T-helper 2 cell (primary cell): Measurements from ENCODE around the gene BMP5.
"Not testable (repeated sequence)": the region's sequence is repeated elsewhere in the genome, so short reads cannot be mapped to it uniquely, and the experiment has no call there.

Source experiments
- DNase-seq, 5 experiments: peaks; one replicate each; pipeline versions ENCODE4 v3.0.0 to v3.0.0-alpha.2; 2012 to 2022
- total RNA-seq, 2 donors: gene quantifications; one replicate each; lab custom pipeline; 2026; lab: John Stamatoyannopoulos, UW

BMP5 gene
- 0 to 0.20 reads per million in 2 donors for total RNA-seq

DNA sequence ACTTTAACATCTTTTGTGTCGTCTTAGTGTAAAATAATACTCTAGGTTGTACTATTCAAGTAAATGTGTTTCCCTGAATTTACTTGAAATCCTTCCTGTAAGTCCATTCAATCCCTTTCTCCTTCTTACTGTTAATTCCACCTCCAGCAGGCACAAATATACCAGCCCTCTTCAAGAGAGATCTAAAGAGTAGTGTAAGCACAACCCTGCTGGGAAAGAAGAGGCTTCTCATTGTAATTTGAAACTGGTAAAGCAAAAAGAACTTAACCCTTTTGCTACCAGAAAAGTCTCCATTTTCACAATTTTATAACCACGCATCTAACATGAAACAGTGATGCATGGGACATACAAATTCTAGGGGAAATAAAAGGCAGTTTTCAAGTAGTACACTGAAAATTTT, at the start of gene BMP5:
Gene BMP5 (minus strand): TSS at position 191 of the 400 bp plus-strand sequence. CDS start 725 bp downstream, outside the sequence.
- no peak for DNase-seq

DNA sequence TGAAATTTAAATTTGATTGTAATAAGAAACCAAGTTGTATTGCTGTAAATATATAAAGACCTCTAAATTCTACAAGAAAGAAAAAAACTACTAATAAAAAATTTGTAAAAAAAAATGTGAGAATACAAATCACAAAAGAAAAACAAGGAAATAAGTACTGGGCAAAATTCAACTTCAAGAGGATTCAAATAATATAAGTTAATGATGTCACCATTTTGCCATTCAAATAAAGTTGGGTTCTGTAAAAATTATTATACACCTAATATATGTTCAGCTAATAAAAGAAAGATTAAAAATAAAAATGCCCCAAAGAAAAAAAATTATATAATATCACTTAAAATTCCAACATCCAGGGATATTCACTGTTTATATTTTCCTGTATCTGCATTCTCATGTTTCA, 47.0 kb upstream of the BMP5 start:
- DNase-seq, result no peak

DNA sequence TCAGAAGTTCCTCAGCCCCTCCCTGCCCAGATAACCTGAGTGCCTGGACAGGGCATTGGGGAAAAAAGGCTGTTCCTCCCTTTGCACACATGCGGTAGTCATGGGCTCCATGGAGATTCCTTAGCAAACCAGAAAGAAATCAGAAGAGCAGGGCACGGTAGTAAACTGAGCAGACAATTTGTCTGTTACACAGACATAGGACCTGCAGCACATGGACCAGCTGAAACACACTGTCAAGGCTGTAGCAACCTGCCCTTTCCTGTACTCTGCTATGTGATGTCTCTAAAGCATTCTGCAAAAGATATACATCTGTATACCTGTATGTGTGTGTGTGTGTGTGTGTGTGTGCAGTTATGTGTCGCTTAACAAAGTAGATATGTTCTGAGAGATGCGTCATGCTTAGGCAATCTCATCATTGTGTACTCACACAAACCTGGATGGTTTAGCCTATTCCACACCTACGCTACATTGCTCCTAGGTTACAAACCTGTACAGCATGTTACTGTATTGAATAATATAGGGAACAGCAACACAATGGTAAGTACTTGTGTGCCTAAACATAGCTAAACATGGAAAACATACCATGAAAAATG, 44.4 kb upstream of the BMP5 start:
- DNase-seq, result no peak

DNA sequence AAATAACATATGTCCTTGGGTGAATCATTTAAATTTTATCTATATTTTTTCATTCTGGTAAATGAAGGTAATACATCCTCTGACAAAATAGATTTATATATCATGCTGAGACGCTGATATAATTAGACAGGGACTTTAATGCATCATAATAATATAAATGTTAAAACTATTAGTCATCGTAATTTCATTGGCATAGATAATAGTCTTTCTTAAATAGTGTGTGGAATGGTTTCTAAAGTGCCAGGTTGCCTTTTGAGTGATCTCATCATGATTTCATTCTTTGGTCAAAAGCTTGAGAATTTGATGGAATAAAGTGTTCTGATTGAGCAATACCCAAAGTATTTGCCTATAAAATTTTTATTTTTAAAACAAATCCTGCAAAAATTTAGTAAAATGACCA, 43.2 kb upstream of the BMP5 start:
- no peak for DNase-seq

DNA sequence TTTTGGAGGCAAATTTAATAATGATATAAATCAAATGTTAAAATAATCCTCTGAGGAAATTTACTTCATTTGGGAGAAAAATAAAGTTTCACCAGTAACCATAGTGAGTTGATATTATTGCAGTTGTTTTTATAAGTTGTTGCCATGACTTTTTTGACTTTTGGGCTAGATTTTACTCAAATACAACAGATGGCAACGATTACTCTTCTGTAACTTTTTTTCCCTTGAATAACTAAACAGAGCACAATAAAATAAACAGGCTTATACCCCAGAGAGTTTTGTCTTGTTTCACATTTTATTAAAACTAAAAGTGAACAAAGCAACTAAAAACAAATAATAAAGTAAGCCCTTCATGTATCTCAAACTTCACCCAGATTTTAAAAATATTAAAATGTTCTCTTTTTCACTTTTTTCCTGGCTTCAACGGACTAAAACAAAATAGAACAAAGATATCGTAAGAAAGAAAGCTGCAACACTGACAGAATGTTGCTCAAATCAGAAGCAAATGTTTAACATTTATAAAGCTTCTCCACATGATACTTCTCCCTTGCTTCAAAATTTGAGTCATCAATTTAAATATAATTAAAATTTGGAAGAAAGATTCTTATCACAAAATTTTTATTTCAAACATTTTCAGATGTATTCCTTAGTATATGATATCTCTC, 42.5 kb upstream of the BMP5 start:
- DNase-seq, result no peak

DNA sequence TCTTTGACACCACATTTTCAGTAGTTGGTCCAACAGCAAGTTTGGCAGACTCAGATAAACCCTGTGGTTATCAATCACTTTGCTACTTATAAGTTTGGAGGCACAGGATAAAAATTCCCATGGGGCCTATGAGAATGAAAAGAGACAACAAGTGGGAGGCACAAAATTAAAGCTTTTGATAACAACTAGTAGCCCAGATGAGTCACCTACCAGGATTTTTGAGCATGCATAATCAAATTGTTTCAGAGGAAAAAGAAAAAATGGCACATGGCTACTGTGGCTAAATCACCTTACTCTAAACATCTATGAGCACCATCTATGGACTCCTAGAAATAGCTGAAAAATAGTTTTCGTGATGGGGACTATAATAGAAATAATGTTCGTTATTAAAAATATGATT, 40.8 kb upstream of the BMP5 start:
- no peak for DNase-seq

DNA sequence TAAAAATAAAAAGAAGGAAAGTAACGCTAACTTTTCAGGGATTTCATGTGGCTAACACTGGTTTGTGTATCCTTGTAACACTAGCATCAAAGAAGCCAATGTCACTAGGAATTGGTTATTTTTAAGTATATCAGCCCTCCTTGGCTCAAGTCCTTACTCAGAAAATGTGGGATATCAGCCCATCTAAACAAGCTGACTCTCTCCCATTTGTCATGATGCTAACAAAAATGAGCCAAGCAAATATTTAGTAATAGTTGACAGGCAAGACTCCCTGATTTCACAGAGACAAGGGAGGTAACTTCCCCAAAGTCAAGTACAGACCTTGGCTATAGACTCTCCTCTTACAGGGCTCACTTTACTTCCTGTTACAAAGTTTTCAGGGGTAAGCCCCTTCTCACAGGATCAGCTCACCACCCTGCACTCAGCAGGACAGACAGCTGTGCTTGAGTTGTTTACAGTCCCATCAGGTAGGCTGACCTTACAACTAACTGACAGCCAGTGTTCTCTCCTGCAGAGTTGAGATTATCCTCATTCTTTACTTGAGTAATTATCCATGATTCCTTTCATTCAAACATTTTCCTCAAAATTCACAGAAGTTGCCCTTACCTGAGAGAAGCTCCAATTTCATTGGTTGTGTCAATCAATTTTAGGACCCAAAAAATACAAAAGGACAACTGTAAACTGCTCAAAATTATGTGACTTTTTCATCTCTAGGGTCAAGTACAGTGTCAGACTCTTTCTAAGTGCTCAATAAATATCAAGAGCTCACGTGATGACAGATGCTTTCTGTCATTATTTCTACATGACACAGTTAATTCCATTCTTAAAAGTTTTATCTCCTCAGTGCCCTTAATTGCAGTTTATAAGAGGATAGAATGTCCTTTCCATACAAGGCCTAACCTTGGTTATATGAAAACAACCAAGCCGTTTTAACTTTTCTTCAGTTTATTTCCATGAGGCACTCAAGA, 38.1 kb upstream of the BMP5 start:
- no peak for DNase-seq

DNA sequence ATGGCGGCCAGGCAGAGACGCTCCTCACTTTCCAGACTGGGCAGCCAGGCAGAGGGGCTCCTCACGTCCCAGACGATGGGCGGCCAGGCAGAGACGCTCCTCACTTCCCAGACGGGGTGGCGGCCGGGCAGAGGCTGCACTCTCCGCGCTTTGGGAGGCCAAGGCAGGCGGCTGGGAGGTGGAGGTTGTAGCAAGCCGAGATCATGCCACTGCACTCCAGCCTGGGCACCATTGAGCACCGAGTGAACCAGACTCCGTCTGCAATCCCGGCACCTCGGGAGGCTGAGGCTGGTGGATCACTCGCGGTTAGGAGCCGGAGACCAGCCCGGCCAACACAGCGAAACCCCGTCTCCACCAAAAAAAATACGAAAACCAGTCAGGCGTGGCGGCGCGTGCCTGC, 35.1 kb upstream of the BMP5 start:
- not testable (repeated sequence) for DNase-seq

DNA sequence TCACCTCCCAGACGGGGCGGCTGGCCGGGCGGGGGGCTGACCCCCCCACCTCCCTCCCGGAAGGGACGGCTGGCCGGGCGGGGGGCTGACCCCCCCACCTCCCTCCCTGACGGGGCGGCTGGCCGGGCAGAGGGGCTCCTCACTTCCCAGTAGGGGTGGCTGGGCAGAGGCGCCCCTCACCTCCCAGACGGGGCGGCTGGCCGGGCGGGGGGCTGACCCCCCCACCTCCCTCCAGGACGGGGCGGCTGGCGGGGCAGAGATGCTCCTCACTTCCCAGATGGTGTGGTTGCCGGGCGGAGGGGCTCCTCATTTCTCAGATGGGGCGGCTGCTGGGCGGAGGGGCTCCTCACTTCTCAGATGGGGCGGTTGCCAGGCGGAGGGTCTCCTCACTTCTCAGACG, 34.5 kb upstream of the BMP5 start:
- not testable (repeated sequence) for DNase-seq

DNA sequence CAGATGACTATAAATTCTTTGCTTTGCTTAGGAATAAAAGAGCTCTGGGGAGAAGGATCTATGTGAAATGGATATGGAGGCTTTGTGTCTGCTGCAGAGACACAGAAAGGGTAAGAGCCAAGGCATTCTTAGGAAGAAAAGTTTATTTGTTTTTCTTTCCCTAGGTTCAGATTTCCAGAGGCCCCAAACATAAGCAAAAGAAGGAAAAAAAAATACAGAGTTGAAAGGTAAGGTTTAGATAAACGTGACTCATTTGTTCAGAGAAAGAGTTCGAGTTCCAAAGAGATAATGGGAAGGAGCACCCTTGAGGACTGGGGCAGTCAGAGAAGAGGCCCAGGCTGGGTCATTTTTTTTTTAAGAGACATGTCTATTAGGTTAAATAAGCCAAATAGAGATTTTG, 27.4 kb upstream of the BMP5 start:
- no peak for DNase-seq

DNA sequence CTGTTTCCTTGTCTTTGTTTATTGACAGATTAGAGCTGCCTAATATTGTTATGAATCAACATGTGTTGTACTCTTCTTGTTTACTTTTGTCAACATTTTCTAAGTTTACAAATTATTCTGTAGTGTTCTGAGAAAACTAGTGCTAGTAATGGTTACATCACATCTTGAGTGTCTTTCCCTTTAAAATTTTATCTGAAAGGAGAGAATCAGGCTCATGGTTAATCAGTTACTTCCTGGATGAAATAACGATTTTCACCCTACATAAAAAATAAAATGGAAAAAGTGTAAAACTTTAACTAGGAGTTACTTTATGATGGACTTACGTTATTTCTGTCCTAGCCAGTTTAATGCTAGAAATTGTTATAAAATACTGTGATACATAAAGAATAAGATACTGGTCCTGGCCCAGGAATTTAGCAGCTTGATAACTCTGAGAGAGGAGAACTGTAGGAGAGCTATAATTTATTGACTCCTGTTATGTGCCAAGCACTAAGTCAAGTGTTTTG, 26.4 kb upstream of the BMP5 start:
- DNase-seq, result no peak

DNA sequence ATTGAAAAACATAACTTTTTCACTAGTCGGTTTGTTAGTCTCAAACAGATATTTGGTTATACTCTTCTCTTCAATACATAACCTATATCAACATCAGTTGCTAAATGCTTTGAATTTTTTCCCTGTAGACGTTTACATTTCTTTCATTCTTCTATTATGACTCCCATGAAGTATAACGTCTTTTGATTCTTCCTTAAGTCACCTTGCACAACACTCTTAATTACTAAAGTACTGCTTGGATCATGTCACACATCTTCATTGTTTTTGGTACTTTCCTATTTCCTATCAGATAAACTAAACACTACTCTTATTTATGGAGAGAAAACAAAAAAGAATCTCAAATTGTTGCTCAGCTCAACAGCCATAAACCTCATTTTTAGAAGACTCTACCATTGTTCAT, 23.0 kb upstream of the BMP5 start:
- DNase-seq, result no peak

DNA sequence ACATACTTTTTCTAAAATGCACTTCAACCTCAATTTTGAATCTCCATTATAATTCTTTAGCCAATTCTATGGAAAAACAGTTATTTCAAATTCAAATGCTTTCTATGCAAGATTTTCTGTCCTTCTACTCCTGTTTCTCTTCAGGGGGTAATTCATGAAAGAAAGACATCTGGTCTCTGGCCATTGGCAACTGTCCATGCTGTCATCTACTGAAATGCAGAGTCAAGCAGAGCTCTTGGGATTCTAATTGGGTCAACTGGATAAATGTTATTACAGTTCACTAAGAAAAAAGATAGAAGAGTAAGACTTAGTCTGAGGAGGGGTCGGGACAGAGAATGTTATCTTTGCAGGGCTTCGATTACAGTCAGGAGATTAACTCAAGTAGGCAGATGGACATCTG, 22.0 kb upstream of the BMP5 start:
- no peak for DNase-seq

DNA sequence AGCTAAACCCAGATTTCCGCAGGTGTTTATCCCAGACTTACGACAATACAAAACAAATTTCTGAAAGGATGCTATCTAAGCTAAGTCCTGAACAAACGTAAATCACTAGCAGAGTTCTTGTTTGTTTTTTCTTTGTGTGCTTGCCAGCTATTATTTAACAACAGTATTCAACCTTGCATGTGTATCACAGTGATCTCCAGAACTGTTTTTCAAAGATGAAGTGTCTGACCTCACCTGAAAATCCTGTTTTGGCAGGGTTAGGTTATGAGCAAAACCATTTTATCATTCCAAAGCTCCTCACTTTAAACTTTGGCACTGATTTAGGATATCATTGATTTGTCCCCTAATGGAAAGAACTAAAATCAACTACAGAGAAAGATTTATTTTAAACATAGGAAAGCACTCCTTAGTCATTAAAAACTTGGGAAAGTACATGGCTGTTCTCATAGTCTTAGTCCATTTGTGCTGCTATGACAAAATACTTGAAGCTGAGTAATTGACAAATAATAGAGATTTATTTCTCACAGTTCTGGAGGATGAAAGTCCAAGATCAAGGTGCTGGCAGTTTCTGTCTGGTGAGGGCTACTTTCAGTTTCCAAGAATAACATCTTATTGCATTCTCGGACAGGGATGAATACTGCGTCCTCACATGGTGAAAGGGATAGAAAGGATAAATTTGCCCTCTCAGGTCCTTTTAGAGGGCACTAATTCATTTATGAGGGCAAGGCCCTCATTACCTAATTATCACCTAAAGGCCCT, 20.8 kb upstream of the BMP5 start:
- no peak for DNase-seq

DNA sequence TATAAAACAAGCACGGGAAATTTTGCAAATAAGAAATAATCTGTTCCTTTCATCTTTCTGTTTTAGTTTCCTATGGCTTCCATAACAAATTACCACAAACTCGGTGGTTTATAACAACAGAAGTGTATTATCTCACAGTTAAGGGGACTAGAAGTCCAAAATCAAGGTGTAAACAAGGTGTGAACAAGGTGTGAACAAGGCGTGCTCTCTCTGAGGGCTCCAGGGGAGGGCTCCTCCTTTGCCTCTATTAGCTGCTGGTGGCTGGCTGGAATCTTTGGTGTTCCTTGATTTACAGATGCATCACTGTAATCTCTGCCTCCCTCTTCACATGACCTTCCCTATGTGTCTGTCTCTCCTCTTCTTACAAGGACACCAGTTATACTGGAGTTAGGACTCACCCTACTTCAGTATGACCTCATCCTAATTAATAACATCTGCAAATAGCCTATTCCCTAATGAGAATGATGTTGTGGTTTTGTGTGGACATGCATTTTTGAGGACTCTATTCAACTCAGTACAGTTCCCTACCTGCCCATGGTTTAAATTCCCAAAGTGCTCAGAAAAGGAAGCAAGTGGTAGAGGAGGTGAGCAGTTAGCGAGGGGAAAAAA, 17.5 kb upstream of the BMP5 start:
- DNase-seq, result no peak

DNA sequence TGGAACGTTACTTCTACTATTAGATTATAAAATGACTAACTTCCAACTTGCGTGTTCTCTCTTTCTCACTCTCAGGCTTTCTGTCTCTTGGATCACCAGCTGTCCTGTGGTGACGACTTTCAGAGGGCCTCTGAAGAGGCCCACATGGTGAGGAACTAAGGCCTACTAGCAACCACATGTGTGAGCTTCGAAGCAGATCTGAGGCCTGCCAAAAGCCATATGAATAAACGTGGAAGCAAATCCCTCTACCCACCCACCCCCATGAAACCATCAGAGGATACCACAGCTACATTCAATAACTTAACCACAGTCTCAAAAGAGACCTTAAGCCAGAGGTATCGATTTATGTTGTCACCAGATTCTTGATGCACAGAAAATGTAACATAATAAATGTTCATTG, 13.5 kb upstream of the BMP5 start:
- no peak for DNase-seq

DNA sequence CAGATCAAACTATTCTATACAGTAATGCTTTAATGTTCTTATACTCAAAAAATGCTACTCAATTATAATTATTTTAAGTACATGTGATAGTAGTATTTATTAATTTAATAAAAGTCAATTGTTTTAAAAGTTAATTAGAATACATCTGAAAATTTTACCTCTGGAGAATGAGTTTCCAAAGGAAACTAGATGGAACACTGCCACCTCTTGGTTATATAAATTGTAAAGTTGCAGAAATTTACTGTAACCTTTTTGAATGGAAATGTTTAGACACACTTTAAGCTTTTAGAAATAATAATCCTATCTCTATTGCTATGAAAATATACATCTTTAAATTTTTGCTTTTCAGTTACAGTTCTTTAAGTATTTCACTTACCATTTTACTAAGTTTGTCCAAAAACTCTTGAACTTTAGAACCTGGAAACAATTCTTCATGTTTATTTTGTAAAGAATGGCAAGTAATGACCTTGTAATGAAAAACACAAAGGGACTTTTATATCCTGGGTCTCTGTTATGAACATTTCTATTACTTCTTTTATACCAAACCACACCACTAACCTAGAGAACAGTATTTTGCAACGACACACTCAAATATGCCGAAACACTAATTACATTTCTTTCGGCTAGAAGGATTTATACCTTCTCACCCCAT, 10.9 kb upstream of the BMP5 start:
- DNase-seq, result no peak

DNA sequence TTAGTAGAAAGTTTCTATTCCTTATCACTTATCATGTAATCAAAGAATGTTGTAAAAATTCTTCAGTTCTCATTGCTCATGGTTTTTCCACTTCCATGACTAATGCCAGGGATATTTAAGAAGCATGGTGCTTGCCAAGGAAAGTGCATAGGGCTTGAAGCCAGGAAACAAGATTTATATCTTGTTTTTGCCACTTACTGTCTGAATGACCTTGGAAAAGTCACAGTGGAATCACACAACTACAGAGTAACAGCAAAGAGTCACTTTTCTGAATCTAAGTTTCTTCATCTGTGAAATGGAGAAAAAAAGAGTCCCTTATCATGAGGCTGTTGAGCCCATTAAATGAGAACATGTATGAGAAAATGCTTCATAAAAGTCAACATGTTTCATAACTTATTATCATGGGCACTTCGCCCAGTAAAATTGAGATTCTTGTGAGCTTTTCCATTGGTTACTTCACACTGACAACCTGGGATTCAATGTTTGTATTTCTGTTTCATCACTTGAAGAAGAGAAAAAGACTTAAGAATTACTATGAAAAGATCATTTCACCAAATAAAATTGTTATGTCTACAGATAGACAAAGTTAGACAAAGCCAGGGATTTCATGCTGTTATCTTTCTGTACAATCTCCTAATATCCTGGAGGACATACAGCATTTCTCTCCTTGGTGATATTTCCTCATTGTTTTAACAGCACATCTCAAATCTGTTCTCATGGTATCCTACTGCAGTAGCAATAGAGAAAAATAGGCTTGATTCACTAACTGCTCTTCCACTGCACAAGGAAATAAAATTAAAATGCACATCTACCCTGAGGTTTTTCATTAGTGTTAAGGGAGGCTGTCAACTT, 7.6 kb upstream of the BMP5 start:
- no peak for DNase-seq

DNA sequence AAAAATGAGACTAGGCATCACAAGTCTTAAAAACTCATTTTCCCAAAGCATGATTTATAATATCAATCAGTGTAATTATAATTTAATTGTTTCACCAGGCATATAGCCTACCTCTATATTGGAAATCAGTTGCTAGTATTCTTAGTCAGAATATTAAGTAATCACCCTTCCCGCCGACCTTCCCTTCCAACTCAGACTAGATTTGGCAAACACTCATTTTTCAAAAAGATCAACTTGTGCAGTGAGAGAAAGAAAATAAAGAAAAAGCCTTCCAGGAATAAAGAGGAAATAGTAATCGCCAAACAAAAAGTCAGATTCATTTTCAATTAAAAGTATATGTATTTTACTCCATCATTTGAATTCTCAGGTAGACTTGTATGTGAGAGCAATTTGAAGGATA, 1.9 kb upstream of the BMP5 start:
- DNase-seq, result no peak

DNA sequence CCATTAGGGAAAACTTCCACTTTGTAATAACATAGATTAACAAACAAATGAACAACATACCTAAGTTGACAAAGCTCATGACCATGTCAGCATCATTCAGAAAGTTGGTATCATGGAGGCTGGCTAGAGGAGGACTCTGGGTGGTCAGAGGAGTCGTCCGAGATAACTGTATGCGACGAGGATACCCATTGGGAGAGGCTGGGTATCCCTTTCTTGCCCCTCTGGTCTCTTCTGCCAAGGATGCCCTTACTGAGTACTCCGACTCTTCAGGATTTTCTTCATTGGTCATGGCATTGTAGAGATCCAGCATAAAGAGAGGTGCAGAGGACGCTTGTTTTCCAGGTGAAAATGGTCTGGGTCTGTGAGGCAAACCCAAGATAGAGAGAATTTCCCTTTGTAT, 1.1 kb downstream of the BMP5 start:
- DNase-seq, result no peak

DNA sequence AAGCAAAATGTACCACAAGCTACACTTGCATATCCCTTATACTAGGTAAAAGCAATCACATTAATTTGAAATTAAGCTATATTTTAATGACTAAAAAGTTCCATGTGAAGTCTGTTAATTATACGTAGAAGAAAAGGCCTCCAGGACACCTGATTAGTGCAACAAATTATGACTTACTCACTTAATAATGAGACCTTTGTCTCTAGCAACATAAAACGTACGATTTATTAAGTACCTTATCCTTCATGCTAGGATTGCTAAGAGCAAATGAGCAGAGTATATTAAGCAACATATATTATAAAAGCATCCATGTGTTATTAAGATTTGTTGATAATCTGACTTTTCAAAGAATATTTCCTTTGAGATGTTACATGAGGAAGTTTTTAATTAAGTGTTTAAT, 2.5 kb downstream of the BMP5 start:
- no peak for DNase-seq
